Neural cell (in vitro differentiated cells): ENCODE data around the gene MAP3K5. TPM values are rescaled to one million over a fixed set of nuclear protein-coding genes. Genes with fewer than 3 reads are reported as not detected.

Experiments
- H2AFZ ChIP-seq: fragments of 200-600, 300-800 bp; sonication (generic), shearing (Covaris generic); 2 replicates; pipeline ENCODE4 v1.6.0; 2014; ENCODE audit warnings: low read depth, mild to moderate bottlenecking, antibody characterized with exemption, low read length, moderate library complexity
- H3F3A ChIP-seq: fragments of 200-600 bp; shearing (Covaris generic); 2 replicates; pipeline ENCODE4 v1.6.1; 2016; ENCODE audit warnings: mild to moderate bottlenecking, moderate library complexity, mixed read lengths, antibody characterized with exemption, low read length; ENCODE audit not compliant: insufficient read depth, poor library complexity, severe bottlenecking
- H3K27ac ChIP-seq: fragments of 200-600, 300-800 bp; sonication (generic), shearing (Covaris generic); 2 replicates; pipeline ENCODE4 v1.5.1; 2014; ENCODE audit warnings: mild to moderate bottlenecking, low read length, moderate library complexity
- H3K27me3 ChIP-seq: fragments of 300-800, 200-600 bp; sonication (generic), shearing (Covaris generic); 2 replicates; pipeline ENCODE4 v1.6.0; 2014; ENCODE audit warnings: mild to moderate bottlenecking, low read depth, low read length, moderate library complexity; ENCODE audit not compliant: insufficient read depth
- H3K36me3 ChIP-seq: fragments of 300-800, 200-600 bp; sonication (generic), shearing (Covaris generic); 2 replicates; pipeline ENCODE4 v1.5.1; 2014; ENCODE audit warnings: mild to moderate bottlenecking, antibody characterized with exemption, low read length, moderate library complexity; ENCODE audit not compliant: insufficient read depth
- H3K4me2 ChIP-seq: fragments of 300-800, 200-600 bp; sonication (generic), shearing (Covaris generic); 2 replicates; pipeline ENCODE4 v1.6.0; 2014; ENCODE audit warnings: mild to moderate bottlenecking, low read length
- H3K4me3 ChIP-seq: fragments of 300-800, 200-600 bp; sonication (generic), shearing (Covaris generic); 2 replicates; pipeline ENCODE4 v1.5.1; 2014; ENCODE audit warnings: mild to moderate bottlenecking, low read length, moderate library complexity
- H3K79me2 ChIP-seq: fragments of 200-600 bp; shearing (Covaris generic); replicated peaks from 2 replicates; pipeline ENCODE4 v1.6.0; 2014; ENCODE audit warnings: mild to moderate bottlenecking, low read length, moderate library complexity; ENCODE audit not compliant: insufficient read depth
- H3K9ac ChIP-seq: fragments of 300-800, 200-600 bp; sonication (generic), shearing (Covaris generic); 2 replicates; pipeline ENCODE4 v1.6.1; 2016; ENCODE audit warnings: mild to moderate bottlenecking, low read length, mixed read lengths
- H3K9me2 ChIP-seq: fragments of 200-600 bp; shearing (Covaris generic); 2 replicates; pipeline ENCODE4 v1.6.1; 2016; ENCODE audit warnings: mild to moderate bottlenecking, low read length, mixed read lengths; ENCODE audit not compliant: insufficient read depth
- H3K9me3 ChIP-seq: fragments of 200-600, 300-800 bp; sonication (generic), shearing (Covaris generic); 2 replicates; pipeline ENCODE4 v1.6.1; 2016; ENCODE audit warnings: mild to moderate bottlenecking, mixed run types, low read length, moderate library complexity, mixed read lengths
- H4K20me1 ChIP-seq: fragments of 200-600 bp; shearing (Covaris generic); 2 replicates; pipeline ENCODE4 v1.6.1; 2016; ENCODE audit warnings: mild to moderate bottlenecking, mixed run types; ENCODE audit not compliant: insufficient read depth
- EP300 ChIP-seq: fragments of 450-650 bp; conservative IDR thresholded peaks from 2 replicates; pipeline ENCODE4 v1.6.1; 2014; ENCODE audit warnings: antibody characterized with exemption, mild to moderate bottlenecking, moderate library complexity; ENCODE audit not compliant: poor library complexity, severe bottlenecking
- EZH2 ChIP-seq: fragments of 200-600, 300-800 bp; shearing (Covaris generic), sonication (generic); IDR thresholded peaks from 2 replicates; pipeline ENCODE4 v1.6.1; 2014; ENCODE audit warnings: antibody characterized with exemption, low read length, borderline replicate concordance, mild to moderate bottlenecking; ENCODE audit not compliant: insufficient read depth, poor library complexity, severe bottlenecking
- MXI1 ChIP-seq: fragments of 450-650 bp; conservative IDR thresholded peaks from 2 replicates; pipeline ENCODE4 v1.6.1; 2014; ENCODE audit warnings: antibody characterized with exemption, mild to moderate bottlenecking; ENCODE audit not compliant: poor library complexity, severe bottlenecking
- POLR2AphosphoS5 ChIP-seq: IDR thresholded peaks from 2 replicates; pipeline ENCODE4 v1.6.1; 2012
- RAD21 ChIP-seq: fragments of 450-650 bp; conservative IDR thresholded peaks from 2 replicates; pipeline ENCODE4 v1.6.1; 2014; ENCODE audit warnings: antibody characterized with exemption, mild to moderate bottlenecking, moderate library complexity
- SMC3 ChIP-seq: fragments of 450-650 bp; conservative IDR thresholded peaks from 2 replicates; pipeline ENCODE4 v1.6.1; 2014; ENCODE audit warnings: antibody characterized with exemption, mild to moderate bottlenecking, moderate library complexity; ENCODE audit not compliant: poor library complexity
- TAF1 ChIP-seq: IDR thresholded peaks from 2 replicates; pipeline ENCODE4 v1.6.1; 2012; ENCODE audit warnings: low read depth
- polyA plus RNA-seq: library from polyadenylated mRNA; depleted of rRNA; stranded (reverse); fragments of >200 nt; gene quantifications from 2 replicates; pipeline ENCODE4 v1.2.3, GENCODE V29; 2014
- TF ChIP-seq, protein P1 (sequence below): IDR thresholded peaks from 2 replicates; pipeline ENCODE4 v1.6.1; 2012; ENCODE audit warnings: borderline replicate concordance
- TF ChIP-seq, protein P2 (sequence below): fragments of 450-650 bp; IDR thresholded peaks from 2 replicates; pipeline ENCODE4 v1.5.1; 2014; ENCODE audit warnings: antibody characterized with exemption, mild to moderate bottlenecking, moderate library complexity; ENCODE audit not compliant: poor library complexity, severe bottlenecking

MAP3K5 gene
- polyA plus RNA-seq, 1 donor from 2014 or later: 2.0 TPM

DNA sequence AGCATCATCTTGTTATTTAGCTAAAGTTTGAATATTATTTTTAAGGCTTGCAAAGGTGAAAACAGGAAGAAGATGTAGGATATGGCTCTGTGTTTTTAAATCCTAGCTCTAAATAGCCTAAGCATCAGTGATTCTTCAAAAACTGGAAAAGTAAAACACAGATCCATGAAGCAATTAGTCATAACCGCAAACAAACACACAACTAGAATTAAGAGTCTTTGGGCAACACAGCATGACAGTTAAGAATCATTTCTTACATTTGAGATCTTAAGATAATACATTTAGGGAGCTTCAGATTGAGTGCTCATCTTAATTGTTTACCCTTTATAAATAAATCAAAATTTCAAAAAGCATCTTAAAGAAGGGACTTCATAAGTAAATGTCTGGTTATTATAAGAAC is 126.2 kb downstream of the MAP3K5 start:
- Histone ChIP-seq H3K27me3 (no peaks in the 10 kb centered on the region), H4K20me1 (no peaks in the 10 kb centered on the region), H3K27ac (no peak overlapping the region), H3K9me3 (no peaks in the 10 kb centered on the region), H3K36me3 (no peaks in the 10 kb centered on the region), H3F3A (no peaks in the 10 kb centered on the region), H3K79me2 (no peaks in the 10 kb centered on the region), H3K4me2 (no peak overlapping the region), H3K4me3 (no peak overlapping the region), H3K9ac (no peak overlapping the region), H3K9me2 (no peaks in the 10 kb centered on the region), H2AFZ (no peak overlapping the region)
- TF ChIP-seq RAD21: no peak
- TF ChIP-seq, protein P1, sequence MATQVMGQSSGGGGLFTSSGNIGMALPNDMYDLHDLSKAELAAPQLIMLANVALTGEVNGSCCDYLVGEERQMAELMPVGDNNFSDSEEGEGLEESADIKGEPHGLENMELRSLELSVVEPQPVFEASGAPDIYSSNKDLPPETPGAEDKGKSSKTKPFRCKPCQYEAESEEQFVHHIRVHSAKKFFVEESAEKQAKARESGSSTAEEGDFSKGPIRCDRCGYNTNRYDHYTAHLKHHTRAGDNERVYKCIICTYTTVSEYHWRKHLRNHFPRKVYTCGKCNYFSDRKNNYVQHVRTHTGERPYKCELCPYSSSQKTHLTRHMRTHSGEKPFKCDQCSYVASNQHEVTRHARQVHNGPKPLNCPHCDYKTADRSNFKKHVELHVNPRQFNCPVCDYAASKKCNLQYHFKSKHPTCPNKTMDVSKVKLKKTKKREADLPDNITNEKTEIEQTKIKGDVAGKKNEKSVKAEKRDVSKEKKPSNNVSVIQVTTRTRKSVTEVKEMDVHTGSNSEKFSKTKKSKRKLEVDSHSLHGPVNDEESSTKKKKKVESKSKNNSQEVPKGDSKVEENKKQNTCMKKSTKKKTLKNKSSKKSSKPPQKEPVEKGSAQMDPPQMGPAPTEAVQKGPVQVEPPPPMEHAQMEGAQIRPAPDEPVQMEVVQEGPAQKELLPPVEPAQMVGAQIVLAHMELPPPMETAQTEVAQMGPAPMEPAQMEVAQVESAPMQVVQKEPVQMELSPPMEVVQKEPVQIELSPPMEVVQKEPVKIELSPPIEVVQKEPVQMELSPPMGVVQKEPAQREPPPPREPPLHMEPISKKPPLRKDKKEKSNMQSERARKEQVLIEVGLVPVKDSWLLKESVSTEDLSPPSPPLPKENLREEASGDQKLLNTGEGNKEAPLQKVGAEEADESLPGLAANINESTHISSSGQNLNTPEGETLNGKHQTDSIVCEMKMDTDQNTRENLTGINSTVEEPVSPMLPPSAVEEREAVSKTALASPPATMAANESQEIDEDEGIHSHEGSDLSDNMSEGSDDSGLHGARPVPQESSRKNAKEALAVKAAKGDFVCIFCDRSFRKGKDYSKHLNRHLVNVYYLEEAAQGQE: no peak
- no peak for TF ChIP-seq EZH2
- no peak for TF ChIP-seq MXI1
- TF ChIP-seq TAF1: no peak
- no peak for TF ChIP-seq SMC3
- TF ChIP-seq, protein P2, sequence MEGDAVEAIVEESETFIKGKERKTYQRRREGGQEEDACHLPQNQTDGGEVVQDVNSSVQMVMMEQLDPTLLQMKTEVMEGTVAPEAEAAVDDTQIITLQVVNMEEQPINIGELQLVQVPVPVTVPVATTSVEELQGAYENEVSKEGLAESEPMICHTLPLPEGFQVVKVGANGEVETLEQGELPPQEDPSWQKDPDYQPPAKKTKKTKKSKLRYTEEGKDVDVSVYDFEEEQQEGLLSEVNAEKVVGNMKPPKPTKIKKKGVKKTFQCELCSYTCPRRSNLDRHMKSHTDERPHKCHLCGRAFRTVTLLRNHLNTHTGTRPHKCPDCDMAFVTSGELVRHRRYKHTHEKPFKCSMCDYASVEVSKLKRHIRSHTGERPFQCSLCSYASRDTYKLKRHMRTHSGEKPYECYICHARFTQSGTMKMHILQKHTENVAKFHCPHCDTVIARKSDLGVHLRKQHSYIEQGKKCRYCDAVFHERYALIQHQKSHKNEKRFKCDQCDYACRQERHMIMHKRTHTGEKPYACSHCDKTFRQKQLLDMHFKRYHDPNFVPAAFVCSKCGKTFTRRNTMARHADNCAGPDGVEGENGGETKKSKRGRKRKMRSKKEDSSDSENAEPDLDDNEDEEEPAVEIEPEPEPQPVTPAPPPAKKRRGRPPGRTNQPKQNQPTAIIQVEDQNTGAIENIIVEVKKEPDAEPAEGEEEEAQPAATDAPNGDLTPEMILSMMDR: no peak
- TF ChIP-seq POLR2AphosphoS5: no peak
- no peak for TF ChIP-seq EP300

DNA sequence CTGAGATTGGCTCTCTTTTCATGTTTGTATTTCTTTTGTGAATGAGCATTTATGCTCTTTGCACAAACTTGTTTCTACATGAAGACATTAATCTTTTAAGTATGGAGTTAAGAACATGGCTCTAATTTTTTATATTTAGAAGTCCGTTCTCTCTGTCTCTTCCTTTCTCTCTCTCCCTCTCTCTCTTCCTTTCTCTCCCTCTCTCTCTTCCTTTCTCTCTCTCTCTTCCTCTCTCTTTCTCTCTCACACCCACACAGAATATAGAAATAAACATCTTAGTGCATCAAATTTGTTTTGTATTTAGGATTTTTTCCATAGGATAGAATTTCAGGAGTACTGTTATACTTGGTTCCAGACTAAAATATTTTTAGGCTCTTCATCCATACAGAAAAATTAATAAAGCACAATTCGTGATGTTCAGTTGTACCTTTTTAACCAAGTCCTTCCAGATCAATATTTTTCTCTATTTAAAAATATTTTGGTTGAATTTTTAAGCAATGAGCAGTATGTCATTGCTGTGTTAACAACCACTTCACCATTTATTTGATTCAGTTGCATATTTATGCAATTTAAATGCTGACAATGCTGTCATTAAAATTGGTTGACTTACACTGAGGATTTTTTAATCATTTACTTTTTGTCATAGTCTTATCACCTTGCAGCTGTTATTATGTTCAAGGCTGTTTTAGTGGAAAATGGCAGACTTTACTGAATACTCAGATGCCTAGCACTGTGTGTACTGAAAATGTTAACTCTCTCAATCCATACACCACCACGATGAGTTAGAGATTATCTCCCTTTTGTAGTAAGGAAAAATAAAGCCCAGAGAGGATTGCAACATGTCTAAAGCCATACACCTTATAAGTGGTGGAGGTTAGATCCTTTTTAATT is 129.7 kb downstream of the MAP3K5 start:
- Histone ChIP-seq H3K27me3 (no peaks in the 10 kb centered on the region), H3K79me2 (no peaks in the 10 kb centered on the region), H3K9me2 (no peaks in the 10 kb centered on the region), H3K36me3 (no peaks in the 10 kb centered on the region), H3K9me3 (no peaks in the 10 kb centered on the region), H3F3A (no peaks in the 10 kb centered on the region), H3K27ac (no peak overlapping the region), H3K4me3 (no peak overlapping the region), H4K20me1 (no peaks in the 10 kb centered on the region), H2AFZ (no peak overlapping the region), H3K4me2 (no peak overlapping the region), H3K9ac (no peak overlapping the region)
- no peak for TF ChIP-seq SMC3
- no peak for TF ChIP-seq EZH2
- TF ChIP-seq MXI1: no peak
- no peak for TF ChIP-seq POLR2AphosphoS5
- TF ChIP-seq EP300: no peak
- TF ChIP-seq TAF1: no peak
- TF ChIP-seq, protein P1: no peak
- no peak for TF ChIP-seq RAD21
- TF ChIP-seq, protein P2: no peak
